ENCODE data around the gene SFMBT2.

The SFMBT2 gene

GRCh38 chr10:7121154-7121797 is 289.6 kb downstream of the SFMBT2 start:
- no peak for DNase-seq

- DNase-seq, result no peak
These were observed 291.4 kb downstream of the SFMBT2 start for GRCh38 chr10:7119325-7120015.

- no peak for DNase-seq
These were observed 292.8 kb downstream of the SFMBT2 start for GRCh38 chr10:7117806-7118674.

GRCh38 chr10:7117177-7117799 is 293.5 kb downstream of the SFMBT2 start:
- no peak for DNase-seq

- no peak for DNase-seq
These were observed 299.3 kb downstream of the SFMBT2 start for GRCh38 chr10:7111561-7111960.

- DNase-seq, result no peak
These were observed 299.7 kb downstream of the SFMBT2 start for GRCh38 chr10:7111089-7111488.

Data from NCI-H1417 treated with DMSO at 0.1 percent for 48 hours (cell line).